ENCODE results near the gene ALDH3A1. TPM values are rescaled to one million over a fixed set of nuclear protein-coding genes. Genes with fewer than 3 reads are reported as not detected.

The ALDH3A1 gene
- total and polyA plus RNA-seq, 2 of the 4 experiments (the other 2 are of a cell fraction), result not detected

DNA sequence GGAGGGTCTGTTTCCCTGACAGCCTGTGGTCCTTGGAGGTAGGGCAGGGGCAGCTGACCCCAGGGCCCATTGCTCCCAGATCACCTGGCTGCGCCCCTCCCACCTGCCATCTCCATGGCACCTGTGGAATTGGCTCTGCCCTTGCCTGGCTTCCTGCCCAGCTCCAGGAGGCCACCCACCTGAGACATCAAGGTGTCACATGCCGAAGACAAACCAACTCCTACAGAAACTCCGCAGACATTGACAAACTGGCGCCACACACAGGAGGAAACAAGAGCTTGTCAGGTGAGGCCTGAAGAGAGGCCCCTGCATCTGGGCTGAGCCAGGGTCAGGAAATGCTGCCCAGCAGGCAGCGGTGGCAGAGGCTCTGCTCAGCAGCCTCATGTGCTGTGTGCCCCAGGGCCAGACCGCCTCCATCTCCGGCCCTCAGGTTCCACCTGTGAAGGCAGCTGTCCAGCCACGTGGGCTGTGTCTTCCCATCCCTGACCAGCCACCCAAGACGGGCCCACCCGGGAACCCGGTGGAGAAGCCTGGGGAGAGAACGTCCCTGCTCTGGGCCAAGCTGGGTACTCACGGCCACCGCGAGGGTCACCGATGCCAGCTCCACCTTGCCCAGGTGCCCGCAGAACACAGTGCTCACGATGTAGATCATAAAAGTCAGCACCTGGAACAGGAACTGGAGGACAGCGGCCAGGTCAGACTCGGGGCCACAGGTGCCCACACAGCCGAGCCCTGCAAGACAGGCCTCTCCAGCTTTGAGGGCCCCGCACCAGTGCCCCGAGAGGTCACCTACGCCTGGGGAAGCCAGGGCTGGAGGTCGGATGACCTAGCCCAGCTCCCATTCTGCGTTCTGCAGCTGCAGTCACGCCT is 33.3 kb downstream of the ALDH3A1 start:
- Histone ChIP-seq H4K20me1 (ENCODE audit: insufficient read depth, low read length) (no peaks in the 10 kb centered on the region), H3K23ac (ENCODE audit: low read depth, low read length) (no peak overlapping the region), H3K4ac (ENCODE audit: low read depth, low read length) (no peak overlapping the region), H4K91ac (ENCODE audit: insufficient read depth, low read depth, low read length) (no peak overlapping the region), H3K36me3 (ENCODE audit: control insufficient read depth, insufficient read depth, low read length) (no peaks in the 10 kb centered on the region), H3K4me3 (ENCODE audit: insufficient read depth, low read depth, low read length) (no peak overlapping the region), H3K56ac (ENCODE audit: extremely low read depth, insufficient read depth, low read length) (no peak overlapping the region), H3K4me2 (ENCODE audit: low read depth, low read length) (no peak overlapping the region), H3K14ac (replicated peaks; ENCODE audit: low read depth, low read length) (no peak overlapping the region), H3K27me3 (ENCODE audit: control insufficient read depth, insufficient read depth, low read length) (peaks cover 17% of the 10 kb centered on the region; the same call in 1 of the 2 replicates), H2BK120ac (ENCODE audit: low read depth, low read length) (no peak overlapping the region), H3K18ac (ENCODE audit: low read depth, low read length) (no peak overlapping the region), H3K4me1 (ENCODE audit: control insufficient read depth, insufficient read depth, low read length) (no peaks in the 10 kb centered on the region), H2AK9ac (replicated peaks; ENCODE audit: low read depth, low read length, poor library complexity) (no peak overlapping the region), H3K9me3 (ENCODE audit: control insufficient read depth, insufficient read depth, low read length) (no peaks in the 10 kb centered on the region), H3K27ac (ENCODE audit: insufficient read depth, low read length) (no peak overlapping the region), H2AK5ac (ENCODE audit: low read depth, low read length) (no peak overlapping the region), H3K9ac (ENCODE audit: low read depth, low read length) (no peak overlapping the region), H4K8ac (ENCODE audit: low read depth in 2 of 2, low read length in 2 of 2) (no peak overlapping the region), H4K5ac (ENCODE audit: low read depth, low read length) (no peak overlapping the region), H2BK5ac (ENCODE audit: low read depth, low read length, poor library complexity, severe bottlenecking) (no peak overlapping the region), H3K79me1 (ENCODE audit: low read depth in 1 of 2, low read length in 2 of 2) (no peaks in the 10 kb centered on the region), H2BK15ac (ENCODE audit: low read depth, low read length) (no peak overlapping the region), H2AFZ (replicated peaks; ENCODE audit: low read length, poor library complexity) (peak overlapping the region; percentile 14), H3K9me1 (ENCODE audit: insufficient read depth, low read length) (no peaks in the 10 kb centered on the region), H2BK20ac (ENCODE audit: low read depth, low read length) (no peak overlapping the region)
- dilution Hi-C loops (cut with HindIII; ENCODE audit: low sequenced_read_pairs, unreplicated experiment) (no loop called here), intact Hi-C loops (cut with micrococcal nuclease) (no loop called here), in situ Hi-C loops (cut with MboI; ENCODE audit: low sequenced_read_pairs) (no loop called here)
- ChIA-PET CTCF (no interaction called here), POLR2A (ENCODE audit: unreplicated experiment) (no interaction called here)
- DNase-seq, result no peak
- ATAC-seq (ENCODE audit: low read depth), result no peak
- TF ChIP-seq MAZ (IDR thresholded peaks at IDR 0.05; ENCODE audit: borderline replicate concordance, low read depth, low read length) (no peak), CHD1 (IDR thresholded peaks at IDR 0.05; ENCODE audit: low read depth, low read length) (no peak)
- WGBS, 2 experiments (ENCODE audit: extremely low coverage in 2 of 2, insufficient read length in 1 of 2), result 82% methylated on average over 12 of the region's 27 CpGs; no CpG with 5 or more reads in 1 of the 2 experiments
- BruUV-seq (replicated peaks), result no TSS peak
